ENCODE measurements around the gene ATP6V1G1.

The ATP6V1G1 gene

DNA sequence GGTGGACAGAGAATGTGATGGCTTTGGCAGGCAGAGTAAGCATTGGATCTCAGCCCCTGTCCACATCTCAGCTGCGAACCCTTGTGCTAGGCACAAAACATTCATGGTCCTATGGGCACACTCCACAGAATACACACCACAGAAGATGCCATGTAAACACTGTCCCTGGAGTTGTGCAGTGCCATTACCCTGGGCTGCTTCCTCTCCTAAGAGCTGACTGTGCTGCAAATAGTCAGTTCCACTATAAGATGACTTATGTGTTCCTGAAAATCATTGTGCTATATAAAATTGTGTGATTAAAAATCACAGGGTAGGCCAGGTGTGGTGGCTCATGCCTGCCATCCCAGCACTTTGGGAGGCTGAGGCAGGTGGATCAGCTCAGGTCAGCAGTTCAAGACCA is 31.9 kb upstream of the ATP6V1G1 start:
- peaks cover 0 to 4% (median 0%) of the 10 kb centered on the region in 5 donors for H3K9me3 ChIP-seq (ENCODE audit: control insufficient read depth in 5 of 5, low read length in 5 of 5)
- no peak overlapping the region for H3K27ac ChIP-seq (ENCODE audit: low read depth, low read length)
- no peak overlapping the region for H3K4me3 ChIP-seq (ENCODE audit: low read depth in 1 of 5, low read length in 5 of 5)
- peaks cover 0 to 4% (median 0%) of the 10 kb centered on the region in 5 donors for H3K27me3 ChIP-seq (ENCODE audit: control insufficient read depth in 5 of 5, insufficient read depth in 4 of 5, low read length in 5 of 5)
- H3K36me3 ChIP-seq (ENCODE audit: control insufficient read depth in 5 of 5, insufficient read depth in 5 of 5, low read length in 5 of 5): no peaks in the 10 kb centered on the region
- H3K4me1 ChIP-seq (ENCODE audit: control insufficient read depth in 5 of 5, insufficient read depth in 5 of 5, low read length in 5 of 5): no peaks in the 10 kb centered on the region
- H3K9ac ChIP-seq (ENCODE audit: low read length in 5 of 5): no peak overlapping the region

DNA sequence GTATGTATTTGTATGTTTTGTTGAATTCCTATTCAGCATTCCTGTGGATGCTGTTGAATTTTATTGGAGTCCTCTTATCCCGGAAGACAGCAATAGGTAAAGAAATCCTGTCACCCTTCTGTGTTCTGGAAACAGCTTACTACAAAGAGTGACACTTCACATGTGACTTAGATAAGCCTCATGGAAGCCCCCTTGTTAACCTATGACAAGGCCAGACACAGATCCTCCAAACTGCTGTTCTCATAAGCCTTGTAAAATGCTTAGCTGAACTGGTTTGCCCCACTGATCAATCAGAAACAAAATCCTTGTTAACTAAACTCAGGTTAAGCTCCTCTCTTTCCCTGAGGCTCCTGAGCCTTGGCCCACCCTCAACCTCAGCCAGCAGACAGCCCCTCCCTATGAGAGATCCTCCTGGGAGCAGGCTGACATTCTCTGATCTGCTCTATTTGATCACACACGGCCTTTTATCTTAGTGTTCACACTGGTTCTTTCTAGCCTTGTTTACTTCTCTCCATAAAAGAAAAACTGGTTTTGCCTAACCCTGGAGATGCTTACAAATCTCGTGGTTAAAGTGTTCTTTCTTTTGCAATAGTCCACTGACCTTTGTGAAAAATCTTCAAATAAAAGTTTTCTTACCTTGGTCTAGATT is 29.4 kb upstream of the ATP6V1G1 start:
- Histone ChIP-seq H3K9ac (ENCODE audit: low read length in 5 of 5) (no peak overlapping the region), H3K36me3 (ENCODE audit: control insufficient read depth in 5 of 5, insufficient read depth in 5 of 5, low read length in 5 of 5) (no peaks in the 10 kb centered on the region), H3K4me1 (ENCODE audit: control insufficient read depth in 5 of 5, insufficient read depth in 5 of 5, low read length in 5 of 5) (no peaks in the 10 kb centered on the region), H3K27me3 (ENCODE audit: control insufficient read depth in 5 of 5, insufficient read depth in 4 of 5, low read length in 5 of 5) (peaks cover 0 to 3% (median 0%) of the 10 kb centered on the region in 5 donors), H3K9me3 (ENCODE audit: control insufficient read depth in 5 of 5, low read length in 5 of 5) (peaks cover 0 to 4% (median 0%) of the 10 kb centered on the region in 5 donors), H3K4me3 (ENCODE audit: low read depth in 1 of 5, low read length in 5 of 5) (no peak overlapping the region), H3K27ac (ENCODE audit: low read depth, low read length) (no peak overlapping the region)

DNA sequence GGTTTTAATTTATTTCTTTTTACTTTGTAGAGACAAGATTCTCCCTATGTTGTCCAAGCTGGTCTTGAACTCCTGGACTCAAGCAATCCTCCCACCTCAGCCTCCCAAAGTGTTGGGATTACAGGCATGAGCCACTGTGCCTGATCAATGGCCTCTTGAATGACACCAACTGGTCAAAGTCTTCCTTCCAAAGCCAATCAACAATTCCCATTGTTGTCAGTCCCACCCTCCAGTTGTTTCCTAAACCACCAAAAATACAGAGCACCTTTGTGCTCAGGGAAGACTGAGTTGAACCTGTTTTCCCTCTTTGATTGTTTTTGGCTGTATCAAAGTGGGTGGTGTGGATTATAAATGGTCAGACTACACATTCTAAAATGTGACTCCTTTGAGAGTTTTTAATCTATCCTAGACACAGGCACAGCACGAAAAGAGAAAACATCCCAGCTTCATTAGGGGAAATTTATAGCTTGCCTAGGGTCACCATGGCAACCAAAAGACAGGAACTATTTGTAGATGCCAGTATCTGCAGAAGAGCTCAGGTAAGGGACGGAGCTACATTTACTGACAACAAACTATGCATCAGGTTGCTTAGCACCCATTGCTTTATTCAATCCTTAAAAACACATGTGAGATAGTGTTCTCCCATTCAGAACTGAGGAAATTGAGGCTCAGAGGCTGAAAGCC is 27.6 kb upstream of the ATP6V1G1 start:
- Histone ChIP-seq H3K4me1 (ENCODE audit: control insufficient read depth in 5 of 5, insufficient read depth in 5 of 5, low read length in 5 of 5) (no peaks in the 10 kb centered on the region), H3K9me3 (ENCODE audit: control insufficient read depth in 5 of 5, low read length in 5 of 5) (peaks cover 0 to 4% (median 0%) of the 10 kb centered on the region in 5 donors), H3K4me3 (ENCODE audit: low read depth in 1 of 5, low read length in 5 of 5) (no peak overlapping the region), H3K27me3 (ENCODE audit: control insufficient read depth in 5 of 5, insufficient read depth in 4 of 5, low read length in 5 of 5) (peaks cover 0 to 3% (median 0%) of the 10 kb centered on the region in 5 donors), H3K9ac (ENCODE audit: low read length in 5 of 5) (no peak overlapping the region), H3K36me3 (ENCODE audit: control insufficient read depth in 5 of 5, insufficient read depth in 5 of 5, low read length in 5 of 5) (no peaks in the 10 kb centered on the region), H3K27ac (ENCODE audit: low read depth, low read length) (no peak overlapping the region)

DNA sequence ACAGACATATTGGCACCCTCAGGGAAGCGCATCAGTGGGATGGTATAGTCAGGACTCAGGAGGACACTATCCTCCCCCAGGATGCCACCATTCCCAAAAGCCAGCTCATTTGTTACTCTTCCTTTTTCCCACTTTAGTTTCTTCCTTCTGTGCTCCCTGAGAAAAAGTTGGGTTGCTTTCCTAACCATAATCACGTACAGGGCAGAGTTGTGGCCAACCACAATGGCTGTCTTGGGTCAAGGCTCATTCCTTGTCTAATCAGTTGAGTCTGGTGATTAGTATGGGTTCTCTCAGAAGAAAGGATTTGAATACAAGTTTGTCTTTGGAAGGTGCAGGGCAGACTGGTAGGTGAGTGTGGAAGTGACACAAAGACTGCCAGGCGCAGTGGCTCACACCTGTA is 26.6 kb upstream of the ATP6V1G1 start:
- peaks cover 0 to 3% (median 0%) of the 10 kb centered on the region in 5 donors for H3K27me3 ChIP-seq (ENCODE audit: control insufficient read depth in 5 of 5, insufficient read depth in 4 of 5, low read length in 5 of 5)
- no peak overlapping the region for H3K27ac ChIP-seq (ENCODE audit: low read depth, low read length)
- H3K9me3 ChIP-seq (ENCODE audit: control insufficient read depth in 5 of 5, low read length in 5 of 5): peaks cover 0 to 4% (median 0%) of the 10 kb centered on the region in 5 donors
- no peaks in the 10 kb centered on the region for H3K4me1 ChIP-seq (ENCODE audit: control insufficient read depth in 5 of 5, insufficient read depth in 5 of 5, low read length in 5 of 5)
- no peak overlapping the region for H3K4me3 ChIP-seq (ENCODE audit: low read depth in 1 of 5, low read length in 5 of 5)
- H3K9ac ChIP-seq (ENCODE audit: low read length in 5 of 5): no peak overlapping the region
- H3K36me3 ChIP-seq (ENCODE audit: control insufficient read depth in 5 of 5, insufficient read depth in 5 of 5, low read length in 5 of 5): no peaks in the 10 kb centered on the region

DNA sequence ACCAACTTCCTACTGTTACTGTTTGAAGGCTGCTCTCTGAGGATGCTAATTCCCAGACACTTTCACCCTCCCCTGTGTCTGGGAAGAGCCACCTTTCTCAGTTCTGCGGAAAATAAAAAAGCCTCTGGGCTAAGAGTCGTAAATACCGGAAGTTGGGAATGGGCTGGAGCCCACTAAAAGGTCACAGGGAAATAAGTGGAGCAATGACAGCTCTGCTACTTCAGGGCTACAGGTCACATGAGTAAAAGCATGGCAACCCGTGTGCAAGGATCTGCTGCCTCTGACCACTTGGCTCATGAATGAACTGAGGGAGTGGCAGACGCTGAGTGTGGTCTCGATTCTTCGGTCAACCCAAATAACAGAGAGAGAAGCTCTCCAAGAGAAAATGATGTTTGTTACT is 25.8 kb upstream of the ATP6V1G1 start:
- H3K9me3 ChIP-seq (ENCODE audit: control insufficient read depth in 5 of 5, low read length in 5 of 5): no peaks in the 10 kb centered on the region
- no peak overlapping the region for H3K27ac ChIP-seq (ENCODE audit: low read depth, low read length)
- no peak overlapping the region for H3K9ac ChIP-seq (ENCODE audit: low read length in 5 of 5)
- H3K4me1 ChIP-seq (ENCODE audit: control insufficient read depth in 5 of 5, insufficient read depth in 5 of 5, low read length in 5 of 5): no peaks in the 10 kb centered on the region
- peaks cover 0 to 3% (median 0%) of the 10 kb centered on the region in 5 donors for H3K27me3 ChIP-seq (ENCODE audit: control insufficient read depth in 5 of 5, insufficient read depth in 4 of 5, low read length in 5 of 5)
- no peak overlapping the region for H3K4me3 ChIP-seq (ENCODE audit: low read depth in 1 of 5, low read length in 5 of 5)
- no peaks in the 10 kb centered on the region for H3K36me3 ChIP-seq (ENCODE audit: control insufficient read depth in 5 of 5, insufficient read depth in 5 of 5, low read length in 5 of 5)

DNA sequence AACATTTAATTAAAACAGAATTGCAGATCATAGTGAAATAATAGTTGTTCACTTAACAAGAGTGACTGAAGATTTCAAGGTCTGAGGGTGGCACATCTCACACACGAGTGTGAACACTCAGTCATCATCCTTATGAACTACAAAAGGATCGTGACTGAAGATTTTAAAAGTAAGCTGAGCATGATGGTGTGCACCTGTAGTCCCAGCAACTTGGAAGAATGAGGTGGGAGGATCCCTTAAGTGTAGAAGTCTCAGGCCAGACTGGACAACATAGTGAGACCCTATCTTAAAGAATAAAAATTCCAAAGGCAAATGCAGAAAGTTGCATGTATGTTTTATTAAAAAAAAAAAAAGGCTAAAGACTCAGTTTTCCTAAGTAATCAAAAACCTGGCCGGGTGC is 22.4 kb upstream of the ATP6V1G1 start:
- no peak overlapping the region for H3K27ac ChIP-seq (ENCODE audit: low read depth, low read length)
- no peaks in the 10 kb centered on the region for H3K9me3 ChIP-seq (ENCODE audit: control insufficient read depth in 5 of 5, low read length in 5 of 5)
- no peak overlapping the region for H3K9ac ChIP-seq (ENCODE audit: low read length in 5 of 5)
- H3K4me1 ChIP-seq (ENCODE audit: control insufficient read depth in 5 of 5, insufficient read depth in 5 of 5, low read length in 5 of 5): peaks cover 0 to 7% (median 0%) of the 10 kb centered on the region in 5 donors
- H3K4me3 ChIP-seq (ENCODE audit: low read depth in 1 of 5, low read length in 5 of 5): no peak overlapping the region
- peaks cover 0 to 3% (median 0%) of the 10 kb centered on the region in 5 donors for H3K27me3 ChIP-seq (ENCODE audit: control insufficient read depth in 5 of 5, insufficient read depth in 4 of 5, low read length in 5 of 5)
- H3K36me3 ChIP-seq (ENCODE audit: control insufficient read depth in 5 of 5, insufficient read depth in 5 of 5, low read length in 5 of 5): no peaks in the 10 kb centered on the region

DNA sequence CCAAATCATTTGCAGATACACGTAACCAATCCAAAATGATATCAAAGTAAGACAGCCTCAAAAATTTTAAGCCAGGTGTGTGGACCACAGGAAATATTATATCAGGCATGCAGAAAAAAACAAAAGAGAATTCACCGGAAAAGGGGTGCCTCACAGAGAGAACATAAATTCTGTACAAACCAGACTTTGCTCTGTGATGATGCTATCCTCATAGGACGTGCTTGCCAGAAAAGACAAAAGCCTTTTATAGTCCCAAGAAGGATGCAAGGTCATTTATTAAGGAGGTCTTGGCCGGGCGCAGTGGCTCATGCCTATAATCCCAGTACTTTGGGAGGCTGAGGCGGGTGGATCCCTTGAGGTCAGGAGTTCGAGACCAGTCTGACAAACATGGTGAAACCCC is 16.8 kb upstream of the ATP6V1G1 start:
- H3K27ac ChIP-seq (ENCODE audit: low read depth, low read length): no peak overlapping the region
- no peaks in the 10 kb centered on the region for H3K9me3 ChIP-seq (ENCODE audit: control insufficient read depth in 5 of 5, low read length in 5 of 5)
- H3K4me1 ChIP-seq (ENCODE audit: control insufficient read depth in 5 of 5, insufficient read depth in 5 of 5, low read length in 5 of 5): peaks cover 0 to 17% (median 0%) of the 10 kb centered on the region in 5 donors
- H3K4me3 ChIP-seq (ENCODE audit: low read depth in 1 of 5, low read length in 5 of 5): no peak overlapping the region
- no peak overlapping the region for H3K9ac ChIP-seq (ENCODE audit: low read length in 5 of 5)
- no peaks in the 10 kb centered on the region for H3K36me3 ChIP-seq (ENCODE audit: control insufficient read depth in 5 of 5, insufficient read depth in 5 of 5, low read length in 5 of 5)
- H3K27me3 ChIP-seq (ENCODE audit: control insufficient read depth in 5 of 5, insufficient read depth in 4 of 5, low read length in 5 of 5): no peaks in the 10 kb centered on the region

DNA sequence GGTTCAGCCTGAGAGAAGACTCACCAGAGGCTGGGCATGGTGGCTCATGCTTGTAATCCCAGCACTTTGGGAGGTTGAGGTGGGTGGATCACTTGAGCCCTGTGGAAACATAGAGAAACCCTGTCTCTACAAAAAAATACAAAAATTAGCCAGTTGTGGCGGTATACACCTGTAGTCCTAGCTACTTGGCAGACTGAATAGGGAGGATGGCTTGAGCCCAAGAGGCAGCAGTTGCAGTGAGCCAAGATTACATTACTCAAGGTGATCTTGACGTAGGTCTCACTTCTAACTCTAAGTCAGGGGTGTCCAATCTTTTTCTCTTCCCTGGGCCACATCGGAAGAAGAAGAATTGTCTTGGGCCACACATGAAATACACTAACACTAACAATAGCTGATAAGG is 16.2 kb upstream of the ATP6V1G1 start:
- no peak overlapping the region for H3K9ac ChIP-seq (ENCODE audit: low read length in 5 of 5)
- H3K9me3 ChIP-seq (ENCODE audit: control insufficient read depth in 5 of 5, low read length in 5 of 5): no peaks in the 10 kb centered on the region
- H3K4me3 ChIP-seq (ENCODE audit: low read depth in 1 of 5, low read length in 5 of 5): no peak overlapping the region
- H3K4me1 ChIP-seq (ENCODE audit: control insufficient read depth in 5 of 5, insufficient read depth in 5 of 5, low read length in 5 of 5): peaks cover 0 to 17% (median 0%) of the 10 kb centered on the region in 5 donors
- H3K27me3 ChIP-seq (ENCODE audit: control insufficient read depth in 5 of 5, insufficient read depth in 4 of 5, low read length in 5 of 5): no peaks in the 10 kb centered on the region
- no peak overlapping the region for H3K27ac ChIP-seq (ENCODE audit: low read depth, low read length)
- no peaks in the 10 kb centered on the region for H3K36me3 ChIP-seq (ENCODE audit: control insufficient read depth in 5 of 5, insufficient read depth in 5 of 5, low read length in 5 of 5)

DNA sequence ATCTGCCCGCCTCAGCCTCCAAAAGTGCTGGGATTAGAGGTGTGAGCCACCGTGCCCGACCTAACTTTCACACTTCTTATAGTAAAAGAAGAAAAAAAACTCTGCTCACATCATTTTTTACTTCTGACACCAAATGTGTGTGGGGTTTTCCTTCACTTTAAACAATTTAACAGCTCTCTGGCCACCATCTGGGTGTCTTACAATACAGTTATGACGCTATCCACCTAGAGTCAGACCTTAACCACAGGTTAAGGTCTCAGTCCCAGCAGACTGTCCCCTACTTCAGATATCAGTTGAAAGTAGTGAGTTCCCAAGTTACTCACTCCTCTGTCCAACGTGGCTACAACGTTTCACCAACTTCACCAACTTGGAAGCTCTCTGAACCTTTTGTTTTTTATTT is 15.4 kb upstream of the ATP6V1G1 start:
- H3K4me3 ChIP-seq (ENCODE audit: low read depth in 1 of 5, low read length in 5 of 5): no peak overlapping the region

DNA sequence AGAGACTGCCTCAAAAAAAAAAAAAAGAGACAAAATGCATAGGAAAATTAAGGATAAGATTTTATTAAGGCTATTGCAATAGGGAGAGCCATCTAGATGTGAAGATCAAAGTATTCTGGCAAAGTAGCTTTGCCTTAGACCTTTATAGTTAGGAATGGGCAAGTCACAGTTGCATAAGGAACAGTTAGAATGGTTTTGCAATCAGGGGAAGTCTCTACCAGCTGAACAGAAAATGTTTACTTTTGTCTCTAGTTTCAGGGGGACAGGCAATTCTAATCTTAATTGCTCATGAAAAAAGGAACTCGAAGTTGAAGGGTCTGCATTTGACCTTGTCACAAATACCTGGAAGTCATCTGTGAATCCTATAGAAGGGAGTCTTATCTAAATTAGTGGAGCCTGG is 13.1 kb upstream of the ATP6V1G1 start:
- Histone ChIP-seq H3K27me3 (ENCODE audit: control insufficient read depth in 5 of 5, insufficient read depth in 4 of 5, low read length in 5 of 5) (no peaks in the 10 kb centered on the region), H3K27ac (ENCODE audit: low read depth, low read length) (no peak overlapping the region), H3K9me3 (ENCODE audit: control insufficient read depth in 5 of 5, low read length in 5 of 5) (no peaks in the 10 kb centered on the region), H3K4me3 (ENCODE audit: low read depth in 1 of 5, low read length in 5 of 5) (no peak overlapping the region), H3K4me1 (ENCODE audit: control insufficient read depth in 5 of 5, insufficient read depth in 5 of 5, low read length in 5 of 5) (peaks cover 0 to 17% (median 0%) of the 10 kb centered on the region in 5 donors), H3K9ac (ENCODE audit: low read length in 5 of 5) (no peak overlapping the region), H3K36me3 (ENCODE audit: control insufficient read depth in 5 of 5, insufficient read depth in 5 of 5, low read length in 5 of 5) (no peaks in the 10 kb centered on the region)

More for the DNA sequence above, 15.4 kb upstream of the ATP6V1G1 start:
- peaks cover 0 to 17% (median 0%) of the 10 kb centered on the region in 5 donors for H3K4me1 ChIP-seq (ENCODE audit: control insufficient read depth in 5 of 5, insufficient read depth in 5 of 5, low read length in 5 of 5)
- no peak overlapping the region for H3K27ac ChIP-seq (ENCODE audit: low read depth, low read length)
- no peaks in the 10 kb centered on the region for H3K27me3 ChIP-seq (ENCODE audit: control insufficient read depth in 5 of 5, insufficient read depth in 4 of 5, low read length in 5 of 5)
- no peaks in the 10 kb centered on the region for H3K9me3 ChIP-seq (ENCODE audit: control insufficient read depth in 5 of 5, low read length in 5 of 5)
- H3K36me3 ChIP-seq (ENCODE audit: control insufficient read depth in 5 of 5, insufficient read depth in 5 of 5, low read length in 5 of 5): no peaks in the 10 kb centered on the region
- H3K9ac ChIP-seq (ENCODE audit: low read length in 5 of 5): no peak overlapping the region

Measured in subcutaneous abdominal adipose tissue (tissue), 5 donors.